Stimulated activated CD4-positive, alpha-beta T cell treated with anti-CD3 and anti-CD28 coated beads, Interleukin-12 subunit alpha, Interleukin-12 subunit beta, amount 100 ng/mL, for 24 hours (primary cell): ENCODE results near the gene CRIP1.

ENCODE experiments used
- DNase-seq, 2 experiments: peaks; one replicate each; pipeline ENCODE4 v3.0.0-alpha.2; 2020; ENCODE audit warnings: low read depth in 2 of 2

CRIP1 gene

GRCh38 chr14:105469456-105470349, 17.0 kb upstream of the CRIP1 start:
- DNase-seq = no peak

- no peak for DNase-seq
These were observed 16.1 kb upstream of the CRIP1 start for GRCh38 chr14:105470350-105471296.

DNA sequence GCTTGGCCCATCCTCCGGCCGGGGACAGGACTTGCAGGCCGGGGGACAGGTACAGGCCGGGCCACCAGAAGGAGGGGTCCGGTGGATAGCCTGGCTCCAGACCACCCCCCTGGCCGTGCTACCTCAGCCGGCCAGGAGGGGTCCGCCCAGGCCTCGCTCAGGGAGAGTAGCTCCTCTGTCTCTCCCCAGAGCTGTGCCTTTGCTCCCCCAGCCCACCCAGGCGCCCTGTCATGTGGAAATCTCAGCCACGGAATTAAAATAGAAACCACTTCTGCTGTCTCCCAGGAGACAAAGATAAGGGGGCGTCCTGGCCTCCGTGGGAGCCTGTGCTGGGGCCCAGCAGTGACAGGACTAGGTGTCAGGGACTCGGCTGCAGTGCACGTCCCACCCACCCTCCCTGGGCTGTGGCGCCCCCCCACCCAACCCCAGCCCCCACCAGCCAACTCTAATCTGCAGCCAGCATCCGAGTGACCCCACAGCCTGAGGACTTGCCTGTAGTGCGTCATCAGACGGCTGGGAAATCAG, 15.3 kb upstream of the CRIP1 start:
- DNase-seq = no peak

- DNase-seq = no peak
These were observed 14.7 kb upstream of the CRIP1 start for GRCh38 chr14:105471823-105472485.

DNA sequence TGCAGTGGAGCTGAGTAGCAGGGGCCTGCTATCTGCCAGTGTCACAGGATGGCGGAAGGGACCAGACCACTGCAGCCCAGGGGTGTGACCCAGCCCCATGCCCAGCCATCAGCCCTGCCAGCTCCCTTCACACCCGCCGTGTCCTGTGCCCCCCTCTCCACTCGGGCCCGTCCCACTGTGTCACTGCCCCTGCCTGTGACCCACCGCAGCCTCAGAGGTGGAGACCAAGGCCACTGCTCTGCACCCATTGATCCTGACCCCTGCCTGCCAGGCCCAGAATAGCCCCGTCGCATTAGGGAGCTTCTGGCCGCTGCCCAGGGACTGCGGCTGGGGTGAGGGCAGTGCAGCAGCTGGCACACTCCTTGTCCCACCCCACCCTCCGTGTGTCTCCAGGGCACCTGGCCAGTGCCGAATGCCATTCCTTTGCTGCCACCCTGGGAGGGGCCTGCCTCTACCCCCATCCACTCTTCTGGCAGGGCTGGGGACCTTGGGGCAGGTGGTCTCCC, 14.1 kb upstream of the CRIP1 start:
- no peak for DNase-seq

DNA sequence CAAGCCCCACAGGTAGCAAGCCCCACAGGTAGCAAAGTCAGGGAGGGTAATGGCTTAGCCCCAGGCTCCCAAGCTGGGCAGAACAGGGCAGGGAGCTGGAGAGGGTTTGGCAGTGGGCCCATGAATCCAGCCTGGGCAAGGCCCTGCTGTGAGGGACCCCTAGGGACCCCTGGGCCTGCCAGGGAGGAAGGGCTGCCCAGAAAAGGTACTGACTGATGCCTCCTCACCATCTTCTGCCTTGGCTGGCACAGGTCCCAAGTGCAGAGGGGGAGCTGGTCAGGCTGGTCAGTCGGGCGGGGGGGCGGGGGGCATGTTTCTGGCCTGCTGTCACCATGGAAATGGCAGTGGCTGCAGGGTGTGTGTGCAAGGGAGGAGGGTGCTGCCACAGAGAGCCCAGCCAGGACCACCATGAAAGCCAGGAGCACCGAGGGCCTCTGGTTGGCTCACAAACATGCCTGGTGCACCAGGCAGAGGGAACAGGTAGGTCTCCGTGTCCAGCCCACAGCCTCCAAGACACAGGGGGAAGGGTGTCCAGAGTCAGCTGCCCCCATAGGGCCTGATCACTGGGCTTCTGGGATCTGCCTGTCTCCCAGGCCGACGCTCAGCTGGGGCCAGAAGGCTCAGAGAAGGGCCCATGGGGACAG, 13.5 kb upstream of the CRIP1 start:
- DNase-seq = no peak

DNA sequence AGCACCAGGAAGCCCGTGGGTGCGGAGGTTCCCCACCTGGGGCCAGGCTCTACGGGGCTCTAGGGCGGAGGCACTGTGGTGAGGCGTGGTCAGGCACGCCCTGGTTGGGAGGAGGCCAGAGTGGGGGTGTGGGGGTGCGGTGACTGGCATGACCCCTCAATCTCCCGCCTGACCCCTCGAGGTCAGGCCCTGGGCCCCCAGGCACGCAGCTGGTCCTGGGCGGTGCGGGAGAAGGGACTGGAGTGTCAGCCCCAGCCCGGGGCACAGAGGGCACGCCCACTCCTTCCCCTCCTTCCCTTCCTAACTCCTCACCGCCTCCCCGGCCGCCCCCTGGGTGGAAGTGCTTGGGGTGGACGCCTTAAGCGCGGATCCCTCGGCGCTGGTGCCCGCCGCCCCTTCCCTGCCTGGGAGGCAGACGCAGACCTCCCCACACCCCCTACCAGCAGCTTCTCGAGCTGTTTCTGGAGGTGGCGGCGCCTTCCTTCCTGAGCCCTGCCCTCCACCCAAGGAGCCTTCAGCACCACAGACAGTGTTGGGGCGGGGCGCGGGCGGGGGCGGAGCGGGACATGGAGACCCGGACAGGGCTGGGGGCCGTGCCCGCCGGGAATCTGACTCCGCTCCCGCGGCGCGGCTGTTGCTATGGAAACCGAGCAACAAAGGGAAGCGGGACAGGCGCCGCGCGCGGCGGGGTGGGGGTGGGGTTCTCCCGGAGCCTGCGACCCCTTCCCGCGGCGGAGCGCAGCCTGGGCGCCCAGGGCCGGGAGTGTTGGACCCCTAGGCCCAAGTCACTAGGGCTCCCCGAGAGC, 12.8 kb upstream of the CRIP1 start:
- peak in 1 of 2 experiments; percentile 46 for DNase-seq

DNA sequence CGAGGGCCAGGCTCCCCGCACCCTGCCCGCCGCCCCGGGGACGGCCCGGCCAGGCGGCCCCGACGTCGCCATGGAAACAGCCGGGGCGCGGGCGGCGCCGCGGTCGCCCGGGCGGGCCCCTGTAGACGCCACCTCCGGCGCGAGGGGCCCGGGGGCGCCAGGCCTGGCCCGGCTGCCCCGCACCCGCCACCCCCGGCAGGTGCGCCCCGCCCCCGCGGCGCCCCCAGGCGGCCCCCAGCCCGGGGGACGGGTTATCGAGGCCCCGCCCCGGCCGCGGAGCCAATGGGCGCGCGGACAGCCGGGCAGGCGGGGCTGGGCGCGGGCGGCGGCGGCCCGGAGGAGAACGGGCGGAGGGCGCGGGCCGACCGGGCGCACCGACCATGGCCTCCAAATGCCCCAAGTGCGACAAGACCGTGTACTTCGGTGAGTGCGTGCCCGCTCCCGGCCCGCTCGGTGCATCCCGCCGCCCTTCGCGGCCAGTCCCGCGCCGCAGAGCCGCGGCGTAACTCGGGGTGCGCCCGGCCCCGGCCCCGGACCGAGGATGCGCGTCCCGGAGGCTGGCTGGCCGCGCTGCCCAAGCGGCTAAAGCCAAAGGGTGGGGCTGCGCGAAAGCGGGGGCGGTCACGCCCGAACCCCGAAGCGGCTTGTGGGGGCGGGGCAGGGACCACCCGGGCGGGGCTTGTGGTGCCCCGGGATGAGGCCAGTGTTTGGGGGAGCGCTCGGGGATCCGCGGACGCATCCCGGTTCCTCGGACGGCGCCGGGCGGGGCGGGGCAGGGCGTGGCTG, 12.0 kb upstream of the CRIP1 start, which contains the start of gene CRIP2:
Gene CRIP2 (plus strand): TSS at position 339 of the 786 bp plus-strand sequence. CDS start 42 bp downstream, at position 381.
- no peak for DNase-seq

DNA sequence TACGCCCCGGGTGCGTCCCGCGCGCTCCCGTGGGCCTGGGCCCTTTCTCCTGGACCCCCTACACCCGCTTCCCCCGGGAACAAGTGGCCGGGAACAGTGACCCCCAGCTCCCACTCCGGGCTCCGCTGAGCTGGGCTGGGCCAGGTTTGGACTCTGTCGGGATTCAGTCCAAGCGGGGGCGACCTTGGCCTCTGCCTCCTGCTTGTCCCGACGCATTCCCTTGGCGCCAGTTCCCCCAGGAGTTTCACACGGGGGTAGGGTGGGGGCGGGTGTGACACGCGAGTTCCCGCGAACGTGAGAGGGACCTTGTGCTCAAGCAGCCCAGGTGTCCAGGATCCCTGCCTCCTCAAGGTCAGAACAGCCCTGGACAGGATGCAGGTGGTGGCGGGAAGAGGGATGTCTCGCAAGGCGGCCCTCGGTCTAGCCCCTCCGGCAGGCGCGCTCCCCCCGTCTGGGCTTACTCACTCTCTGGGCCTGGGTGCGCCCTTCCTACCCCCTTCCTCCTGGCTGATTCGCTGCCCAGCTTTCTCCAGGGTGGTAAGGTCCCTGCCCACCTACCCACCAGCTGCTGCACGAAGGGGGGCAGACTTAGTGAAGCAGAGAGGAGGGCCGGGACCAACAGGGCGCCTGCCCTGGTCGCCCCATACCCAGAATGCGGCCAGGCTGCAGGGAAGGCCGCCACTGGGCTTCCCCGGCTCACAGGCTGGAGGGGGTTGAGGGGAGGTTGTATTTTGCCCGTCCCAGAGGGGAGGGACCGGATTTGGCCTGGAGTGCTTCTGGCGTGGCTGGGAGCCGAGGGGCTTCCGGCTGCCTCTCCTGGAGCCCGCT, 11.2 kb upstream of the CRIP1 start:
- no peak for DNase-seq

DNA sequence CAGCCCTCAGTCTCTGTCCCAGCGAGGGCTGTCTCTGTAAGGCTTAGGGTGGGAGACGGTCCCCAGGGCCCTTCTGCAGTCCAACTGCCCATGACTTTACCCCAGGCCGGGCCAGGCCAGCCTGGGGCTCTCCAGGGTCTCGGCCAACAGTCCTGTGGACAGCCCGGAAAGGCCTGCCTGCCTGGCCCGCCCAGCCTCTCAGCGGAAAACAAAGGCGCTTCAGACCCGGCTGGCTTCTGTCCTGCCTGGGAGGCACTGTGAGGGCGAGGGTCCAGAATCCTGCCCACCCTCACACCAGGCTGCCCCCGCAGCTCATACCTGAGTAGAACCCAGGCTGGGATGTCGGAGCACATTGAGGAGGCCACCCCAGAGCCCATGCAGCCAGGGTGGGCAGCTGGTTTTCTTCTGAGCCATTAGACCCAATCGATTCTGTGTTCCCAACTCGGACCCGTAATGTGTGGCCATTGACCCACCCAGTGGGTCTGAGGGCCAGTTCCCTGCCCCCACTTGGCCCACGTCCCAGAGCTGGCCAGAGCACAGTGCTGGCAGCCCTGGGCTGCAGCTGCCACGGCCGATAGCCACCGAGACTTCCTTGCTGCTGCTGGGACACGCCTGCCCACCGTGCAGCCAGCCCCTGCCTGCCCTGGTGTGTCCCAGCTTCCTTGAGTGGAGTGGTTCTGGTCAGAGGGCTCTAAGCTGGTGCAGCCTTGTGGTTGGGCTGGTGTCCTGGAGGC, 10.4 kb upstream of the CRIP1 start:
- DNase-seq = no peak

DNA sequence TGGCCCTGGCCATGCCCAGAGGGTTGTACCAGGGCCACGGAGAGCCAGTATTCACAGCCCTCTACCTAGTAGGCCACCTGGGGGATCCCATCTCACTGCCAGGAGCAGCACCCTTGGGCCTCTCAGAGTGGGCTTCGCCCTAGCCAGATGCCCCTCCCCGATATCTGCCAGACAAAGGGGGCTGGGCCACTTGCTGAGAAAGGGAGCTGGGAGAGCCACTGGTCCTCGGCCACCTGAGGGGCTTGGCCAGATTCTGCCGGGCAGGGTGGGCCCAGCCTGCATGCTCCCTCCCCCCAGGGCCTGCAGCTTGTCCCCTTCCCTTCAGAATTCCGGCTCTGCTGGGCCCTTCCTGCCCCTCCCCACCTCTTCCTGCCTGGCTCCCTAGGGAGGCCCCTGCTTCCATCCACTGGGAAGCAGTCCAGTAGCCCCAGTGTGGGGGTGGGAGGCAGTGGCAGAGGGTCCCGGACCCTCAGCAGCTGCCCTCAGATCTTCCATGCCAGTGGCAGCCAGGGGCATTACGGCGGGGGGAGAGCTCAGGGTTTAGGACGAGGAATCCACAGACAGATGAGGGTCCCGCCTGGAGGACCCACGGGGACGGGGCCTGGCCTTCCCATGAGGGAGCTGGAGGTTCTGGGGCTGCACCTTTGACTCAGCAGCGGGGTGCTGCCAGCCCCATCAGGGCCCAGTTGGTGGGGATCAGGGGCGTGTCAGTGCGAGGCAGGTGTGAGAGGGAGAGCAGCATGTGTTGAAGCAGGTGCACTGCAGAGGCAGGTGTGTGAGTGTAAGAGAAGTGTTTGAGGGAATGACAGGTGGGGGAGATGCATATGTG, 9.6 kb upstream of the CRIP1 start:
- DNase-seq = no peak

DNA sequence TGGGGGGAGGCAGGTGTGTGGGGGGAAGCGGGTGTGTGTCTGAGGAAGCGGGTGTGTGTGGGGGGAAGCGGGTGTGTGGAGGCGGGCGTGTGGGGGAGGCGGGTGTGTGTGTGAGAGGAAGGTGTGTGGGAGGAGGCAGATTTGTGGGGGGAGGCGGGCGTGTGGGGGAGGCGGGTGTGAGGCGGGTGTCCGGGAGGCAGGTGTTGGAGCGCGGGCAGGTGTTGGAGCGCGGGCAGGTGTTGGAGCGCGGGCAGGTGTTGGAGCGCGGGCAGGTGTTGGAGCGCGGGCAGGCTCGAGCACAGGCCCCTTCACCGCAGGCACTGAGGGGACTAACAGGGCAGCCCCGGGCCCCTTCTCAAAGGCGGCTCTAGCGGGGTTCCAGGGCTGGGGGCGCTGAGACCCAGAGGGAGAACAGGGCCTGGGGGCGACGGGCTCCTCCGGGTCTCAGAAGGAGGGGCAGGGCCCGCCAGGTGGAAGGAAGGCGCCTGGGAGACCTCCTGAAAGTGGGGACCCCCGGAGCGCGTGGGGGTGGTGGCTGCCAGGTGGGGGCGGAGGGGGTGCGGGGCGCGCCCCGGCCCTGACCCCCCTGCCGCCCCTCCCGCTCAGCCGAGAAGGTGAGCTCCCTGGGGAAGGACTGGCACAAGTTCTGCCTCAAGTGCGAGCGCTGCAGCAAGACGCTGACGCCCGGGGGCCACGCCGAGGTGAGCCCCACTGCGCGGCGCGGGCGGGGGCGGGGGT, 8.9 kb upstream of the CRIP1 start:
- DNase-seq = no peak

- no peak for DNase-seq
These were observed 8.1 kb upstream of the CRIP1 start for GRCh38 chr14:105478398-105479251.

DNA sequence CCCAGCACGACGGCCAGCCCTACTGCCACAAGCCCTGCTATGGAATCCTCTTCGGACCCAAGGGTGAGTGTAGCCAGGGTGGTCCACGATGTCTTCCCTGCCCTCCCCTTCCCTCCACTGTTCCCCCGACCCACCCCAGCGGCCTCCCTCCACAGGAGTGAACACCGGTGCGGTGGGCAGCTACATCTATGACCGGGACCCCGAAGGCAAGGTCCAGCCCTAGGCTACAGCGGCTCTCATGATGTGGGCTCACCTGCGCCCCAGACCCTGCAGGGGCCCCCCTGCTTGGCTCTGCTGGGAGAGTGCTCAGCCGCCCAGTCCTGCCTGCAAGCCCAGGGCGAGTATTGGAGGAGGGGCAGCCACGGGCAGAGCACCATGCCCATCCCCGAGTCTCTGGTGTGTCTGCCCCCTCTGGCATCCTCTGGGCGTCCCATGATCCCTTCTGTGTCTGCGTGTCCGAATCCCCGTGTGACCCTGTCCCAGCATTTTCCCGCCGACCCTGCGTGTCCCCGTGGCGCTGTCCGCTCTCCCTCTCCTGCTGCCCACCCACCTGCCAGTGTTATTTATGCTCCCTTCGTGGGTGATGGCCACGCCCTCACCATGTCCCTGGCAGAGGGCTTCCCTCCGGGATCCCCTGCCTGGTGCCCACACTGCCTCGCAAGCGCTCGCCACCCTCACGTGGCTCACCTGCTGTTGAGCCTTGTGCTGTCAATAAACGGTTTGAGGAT, 7.1 kb upstream of the CRIP1 start:
- no peak for DNase-seq
